B cell (primary cell): Measurements from ENCODE around the gene LENG1. TPM values are rescaled to one million over a fixed set of nuclear protein-coding genes. Genes with fewer than 3 reads are reported as not detected.
A peak's percentile ranks its signal among the peaks of the same experiment; 100 is the strongest.

ENCODE experiments used
- ATAC-seq: fragments of 200-7000 bp; cut with Tn5 transposase; one replicate; pipeline ENCODE4 v1.10.0; 2021; ENCODE audit warnings: low read depth, mild to moderate bottlenecking, moderate number of reproducible peaks, moderate library complexity
- CTCF ChIA-PET: fragments of 350-600 bp; sonication (Branson Sonifier 250); formaldehyde crosslinking; loops from one replicate; lab custom pipeline; 2021; ENCODE audit warnings: antibody characterized with exemption, inconsistent platforms; lab: Charles Lee
- POLR2A ChIA-PET: fragments of 350-600 bp; sonication (Branson Sonifier 250); formaldehyde crosslinking; loops from one replicate; lab custom pipeline; 2021; ENCODE audit warnings: antibody characterized with exemption; lab: Charles Lee
- DNase-seq: peaks from one replicate; pipeline ENCODE4 v3.0.0; 2013
- H2AFZ ChIP-seq: 2 replicates; pipeline ENCODE4 v1.6.1; 2012; ENCODE audit warnings: mild to moderate bottlenecking, low read depth, low read length; ENCODE audit not compliant: insufficient read depth, poor library complexity, severe bottlenecking
- H3K27ac ChIP-seq, 2 donors: 1 replicate in 1 of 2; 2 replicates in 1 of 2; pipeline ENCODE4 v1.5.1; 2012 to 2013; ENCODE audit warnings: low read length in 2 of 2, mild to moderate bottlenecking in 2 of 2, moderate library complexity in 1 of 2
- H3K27me3 ChIP-seq, 4 experiments: fragments of 200-600 bp in 1 of 4; sonication (generic) in 1 of 4; replicated peaks in 1 of 4; 1 replicate in 2 of 4; 2 replicates in 2 of 4; pipeline versions ENCODE4 v1.6.1 to v1.7.0; 2013 to 2016; ENCODE audit warnings: low read length in 3 of 4, mild to moderate bottlenecking in 2 of 4, mixed read lengths in 1 of 4, moderate library complexity in 1 of 4; ENCODE audit not compliant: insufficient read depth in 4 of 4, control insufficient read depth in 3 of 4; ENCODE audit errors: control extremely low read depth in 1 of 4
- H3K36me3 ChIP-seq, 2 experiments: replicated peaks in 1 of 2; 1 replicate in 1 of 2; 2 replicates in 1 of 2; pipeline versions ENCODE4 v1.6.1 to v1.7.1; 2013; ENCODE audit warnings: low read length in 1 of 2; ENCODE audit not compliant: insufficient read depth in 2 of 2, control insufficient read depth in 1 of 2; ENCODE audit errors: control extremely low read depth in 1 of 2, extremely low read depth in 1 of 2
- H3K4me1 ChIP-seq, 2 donors: fragments of 200-600 bp in 1 of 2; sonication (generic) in 1 of 2; 1 replicate in 1 of 2; 2 replicates in 1 of 2; pipeline versions ENCODE4 v1.5.1 to v1.6.1; 2013 to 2017; ENCODE audit warnings: low read length in 2 of 2; ENCODE audit not compliant: control insufficient read depth in 2 of 2, insufficient read depth in 2 of 2
- H3K4me2 ChIP-seq: replicated peaks from 2 replicates; pipeline ENCODE3; 2012; ENCODE audit warnings: mild to moderate bottlenecking, low read depth, low read length; ENCODE audit not compliant: poor library complexity, severe bottlenecking
- H3K4me3 ChIP-seq, 5 experiments: fragments of 200-600 bp in 1 of 5; sonication (generic) in 1 of 5; 1 replicate in 3 of 5; 2 replicates in 2 of 5; pipeline versions ENCODE4 v1.5.1 to v1.7.0; 2011 to 2016; ENCODE audit warnings: low read length in 4 of 5, mild to moderate bottlenecking in 4 of 5, low read depth in 2 of 5, control low read depth in 1 of 5, moderate library complexity in 1 of 5; ENCODE audit not compliant: insufficient read depth in 1 of 5; ENCODE audit errors: control extremely low read depth in 1 of 5, extremely low read depth in 1 of 5
- H3K79me2 ChIP-seq: fragments of 200-600 bp; sonication (generic); one replicate; pipeline ENCODE4 v1.6.0; 2016; ENCODE audit warnings: low read length; ENCODE audit not compliant: control insufficient read depth, insufficient read depth
- H3K9ac ChIP-seq: fragments of 200-600 bp; sonication (generic); 2 replicates; pipeline ENCODE4 v1.6.1; 2017; ENCODE audit warnings: mild to moderate bottlenecking, low read length, moderate library complexity
- H3K9me3 ChIP-seq, 3 donors: one replicate each; pipeline versions ENCODE4 v1.6.1 to v1.7.1; 2013; ENCODE audit warnings: low read length in 2 of 3; ENCODE audit not compliant: control insufficient read depth in 2 of 3, insufficient read depth in 1 of 3; ENCODE audit errors: control extremely low read depth in 1 of 3
- H4K20me1 ChIP-seq: 2 replicates; pipeline ENCODE4 v1.6.0; 2012; ENCODE audit warnings: mild to moderate bottlenecking, low read length; ENCODE audit not compliant: insufficient read depth, control insufficient read depth, poor library complexity, severe bottlenecking
- H3K27ac Mint-ChIP-seq: one replicate; pipeline ENCODE4 v1.8.0; 2021; ENCODE audit warnings: mixed read lengths
- H3K27me3 Mint-ChIP-seq: one replicate; pipeline ENCODE4 v1.8.0; 2021; ENCODE audit warnings: mixed read lengths
- H3K4me1 Mint-ChIP-seq: one replicate; pipeline ENCODE4 v1.8.0; 2021; ENCODE audit warnings: mixed read lengths
- H3K4me3 Mint-ChIP-seq: one replicate; pipeline ENCODE4 v1.8.0; 2021; ENCODE audit warnings: mixed read lengths
- H3K9me3 Mint-ChIP-seq: one replicate; pipeline ENCODE4 v1.8.0; 2022; ENCODE audit warnings: mixed read lengths; ENCODE audit not compliant: insufficient read depth
- EZH2 ChIP-seq: IDR thresholded peaks from 2 replicates; pipeline ENCODE4 v1.6.1; 2012; ENCODE audit warnings: borderline replicate concordance, low read depth, mild to moderate bottlenecking, moderate library complexity, low read length; ENCODE audit not compliant: insufficient read depth, poor library complexity, severe bottlenecking
- WGBS: methylation state at CpG from one replicate; pipeline ENCODE4 v1.1.5; 2013; ENCODE audit warnings: missing lambda C conversion rate; ENCODE audit not compliant: insufficient coverage; 5-methylcytosine and 5-hydroxymethylcytosine counted together
- intact Hi-C: fragments of 100-400 bp; cut with micrococcal nuclease; formaldehyde crosslinking; loops from one replicate; pipeline ENCODE4 v1.10.0; 2022
- polyA plus RNA-seq: library from polyadenylated mRNA; depleted of rRNA; stranded (reverse); fragments of >200 nt; gene quantifications from 2 replicates; pipeline ENCODE4 v1.2.3, GENCODE V29; 2012
- total RNA-seq, 2 donors: library from RNA; stranded (reverse); fragments of 120-200 nt in 1 of 2; gene quantifications; 1 replicate in 1 of 2; 2 replicates in 1 of 2; pipeline versions ENCODE4 v1.2.3 to v1.2.4, GENCODE V29; 2013 to 2022
- TF ChIP-seq, protein P1 (sequence below): fragments of 200-600 bp; IDR thresholded peaks from one replicate; pipeline ENCODE4 v1.8.0; 2022; ENCODE audit warnings: antibody characterized with exemption, mild to moderate bottlenecking

Gene LENG1
- total and polyA plus RNA-seq, 2 donors (not counting 1 experiment from before 2014, with no cell fraction given) = 9.2 to 16.5 TPM

DNA sequence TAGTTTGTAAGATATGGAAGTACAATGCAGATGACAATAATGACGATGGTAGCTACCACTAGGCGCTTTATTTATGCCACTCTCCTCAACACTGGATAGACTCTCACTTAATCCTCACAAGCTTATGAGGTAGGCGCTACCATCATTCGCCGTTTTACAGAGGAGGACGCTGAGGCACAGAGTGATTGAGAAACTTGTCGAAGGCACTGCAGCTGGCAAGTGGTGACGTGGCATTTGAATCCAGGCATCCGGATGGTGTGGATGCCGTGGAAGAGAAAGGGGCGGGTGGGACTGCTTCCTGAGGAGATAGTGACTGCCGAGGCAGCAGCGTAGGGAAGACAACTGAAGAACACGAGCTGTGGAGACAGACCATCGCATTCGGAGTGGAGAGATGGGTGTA is 39.9 kb upstream of the LENG1 start:
- no peak overlapping the region for H3K9ac ChIP-seq
- no peak overlapping the region for H3K4me2 ChIP-seq
- Mint-ChIP-seq H3K9me3 (no peaks in the 10 kb centered on the region), H3K4me3 (peak overlapping the region; percentile 80), H3K4me1 (peaks cover 41% of the 10 kb centered on the region), H3K27me3 (no peaks in the 10 kb centered on the region), H3K27ac (peak overlapping the region; percentile 78)
- no peak overlapping the region for H3K4me3 ChIP-seq
- H3K4me1 ChIP-seq = peaks cover 27 to 38% of the 10 kb centered on the region in 2 donors
- WGBS = 98% methylated on average over 7 of the region's 16 CpGs
- intact Hi-C loops = no loop called here
- CTCF ChIA-PET = interaction anchor here (0.5 to 4.9 kb wide), 4 partner anchors 10 to 131 kb away, joined by 3 to 30 read pairs (median 4); partner anchors contain the start of genes MBOAT7 and TSEN34
- TF ChIP-seq, protein P1, sequence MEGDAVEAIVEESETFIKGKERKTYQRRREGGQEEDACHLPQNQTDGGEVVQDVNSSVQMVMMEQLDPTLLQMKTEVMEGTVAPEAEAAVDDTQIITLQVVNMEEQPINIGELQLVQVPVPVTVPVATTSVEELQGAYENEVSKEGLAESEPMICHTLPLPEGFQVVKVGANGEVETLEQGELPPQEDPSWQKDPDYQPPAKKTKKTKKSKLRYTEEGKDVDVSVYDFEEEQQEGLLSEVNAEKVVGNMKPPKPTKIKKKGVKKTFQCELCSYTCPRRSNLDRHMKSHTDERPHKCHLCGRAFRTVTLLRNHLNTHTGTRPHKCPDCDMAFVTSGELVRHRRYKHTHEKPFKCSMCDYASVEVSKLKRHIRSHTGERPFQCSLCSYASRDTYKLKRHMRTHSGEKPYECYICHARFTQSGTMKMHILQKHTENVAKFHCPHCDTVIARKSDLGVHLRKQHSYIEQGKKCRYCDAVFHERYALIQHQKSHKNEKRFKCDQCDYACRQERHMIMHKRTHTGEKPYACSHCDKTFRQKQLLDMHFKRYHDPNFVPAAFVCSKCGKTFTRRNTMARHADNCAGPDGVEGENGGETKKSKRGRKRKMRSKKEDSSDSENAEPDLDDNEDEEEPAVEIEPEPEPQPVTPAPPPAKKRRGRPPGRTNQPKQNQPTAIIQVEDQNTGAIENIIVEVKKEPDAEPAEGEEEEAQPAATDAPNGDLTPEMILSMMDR = no peak
- POLR2A ChIA-PET = interaction anchor here (0.6 to 4.8 kb wide), 4 partner anchors 9 to 264 kb away, joined by 3 to 73 read pairs (median 4); partner anchors contain the start of genes LENG9, MBOAT7 and TSEN34
- H3K79me2 ChIP-seq = peaks cover 42% of the 10 kb centered on the region
- no peak for DNase-seq
- H3K27ac ChIP-seq = no peak overlapping the region
- H3K9me3 ChIP-seq = no peaks in the 10 kb centered on the region
- H3K36me3 ChIP-seq = peaks cover 7 to 36% of the 10 kb centered on the region in 2 experiments
- H3K27me3 ChIP-seq = no peaks in the 10 kb centered on the region
- no peak overlapping the region for H2AFZ ChIP-seq
- H4K20me1 ChIP-seq = peaks cover 35% of the 10 kb centered on the region
- ATAC-seq = no peak

DNA sequence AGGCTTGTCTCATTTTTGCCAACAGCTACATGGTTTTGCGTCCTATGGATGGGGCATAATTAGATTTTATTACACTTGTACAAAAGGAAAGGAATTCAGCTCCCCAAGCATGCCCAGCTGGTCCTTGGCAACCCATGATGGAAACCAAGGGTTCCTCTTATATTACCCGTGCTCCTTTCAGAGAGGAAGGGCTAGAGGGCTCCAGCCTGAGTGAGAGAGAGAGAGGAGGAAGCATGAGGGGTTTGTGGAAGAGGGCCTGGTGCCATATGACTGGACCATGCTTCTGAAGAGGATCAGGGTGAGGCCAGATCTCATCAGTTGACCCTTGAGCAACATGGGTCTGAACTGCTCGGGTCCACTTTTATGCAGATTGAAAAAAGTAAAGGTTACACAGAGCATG is 37.6 kb upstream of the LENG1 start:
- Histone ChIP-seq H3K4me1 (peaks cover 9 to 17% of the 10 kb centered on the region in 2 donors), H3K36me3 (peaks cover 4 to 28% of the 10 kb centered on the region in 2 experiments), H3K9me3 (no peaks in the 10 kb centered on the region), H3K4me2 (no peak overlapping the region), H3K9ac (no peak overlapping the region), H3K79me2 (peaks cover 32% of the 10 kb centered on the region), H3K4me3 (no peak overlapping the region), H3K27ac (no peak overlapping the region), H3K27me3 (no peaks in the 10 kb centered on the region), H2AFZ (no peak overlapping the region), H4K20me1 (peaks cover 13% of the 10 kb centered on the region)
- Mint-ChIP-seq H3K27me3 (no peaks in the 10 kb centered on the region), H3K27ac (no peak overlapping the region), H3K9me3 (no peaks in the 10 kb centered on the region), H3K4me1 (peaks cover 28% of the 10 kb centered on the region), H3K4me3 (no peak overlapping the region)
- 92% methylated on average over 2 of the region's 3 CpGs for WGBS
- intact Hi-C loops = no loop called here
- TF ChIP-seq EZH2 = no peak
- TF ChIP-seq, protein P1 = no peak
- ChIA-PET POLR2A (interaction anchor here (0.6 kb wide), 1 partner anchor 92 kb away, joined by 4 read pairs; no protein-coding TSS in a partner anchor), CTCF (interaction anchor here (1.7 kb wide), 1 partner anchor 37 kb away, joined by 3 read pairs; the partner anchor contains the start of gene LENG1)
- ATAC-seq = no peak
- peak; percentile 4 for DNase-seq
